Thyroid gland (tissue), 4 donors: ENCODE data around the gene LAMA3.

Experiments
- CTCF ChIP-seq, 6 experiments: fragments of 200-600 bp in 3 of 6; fragments of 450-650 bp in 3 of 6; sonication (generic) in 3 of 6; IDR thresholded peaks; one replicate each; pipeline ENCODE4 v1.5.1; 2016 to 2019; ENCODE audit warnings: antibody characterized with exemption in 6 of 6, mild to moderate bottlenecking in 2 of 6, inconsistent platforms in 1 of 6, moderate library complexity in 1 of 6
- POLR2A ChIP-seq, 2 donors: fragments of 450-650 bp; IDR thresholded peaks; one replicate each; pipeline ENCODE4 v1.6.1; 2017; ENCODE audit warnings: antibody characterized with exemption in 2 of 2, mild to moderate bottlenecking in 2 of 2, moderate library complexity in 1 of 2

GRCh38 chr18:23930002-23930401 is 240.7 kb downstream of the LAMA3 start:
- TF ChIP-seq CTCF (IDR thresholded peaks at IDR 0.05) (no peak), POLR2A (IDR thresholded peaks at IDR 0.05) (no peak)
